HG03457 (cell line): ENCODE data around the gene PKN1.

ENCODE experiments used
- ATAC-seq: cut with Tn5 transposase; IDR thresholded peaks from one replicate; pipeline ENCODE4 v1.9.1; 2021; ENCODE audit warnings: moderate number of reproducible peaks; ENCODE audit not compliant: unreplicated experiment

Gene PKN1

GRCh38 chr19:14406645-14407401 is 26.3 kb upstream of the PKN1 start:
- ATAC-seq = no peak

- no peak for ATAC-seq
Observed at GRCh38 chr19:14407605-14408484, 25.3 kb upstream of the PKN1 start.

GRCh38 chr19:14408491-14409145 is 24.5 kb upstream of the PKN1 start:
- no peak for ATAC-seq

DNA sequence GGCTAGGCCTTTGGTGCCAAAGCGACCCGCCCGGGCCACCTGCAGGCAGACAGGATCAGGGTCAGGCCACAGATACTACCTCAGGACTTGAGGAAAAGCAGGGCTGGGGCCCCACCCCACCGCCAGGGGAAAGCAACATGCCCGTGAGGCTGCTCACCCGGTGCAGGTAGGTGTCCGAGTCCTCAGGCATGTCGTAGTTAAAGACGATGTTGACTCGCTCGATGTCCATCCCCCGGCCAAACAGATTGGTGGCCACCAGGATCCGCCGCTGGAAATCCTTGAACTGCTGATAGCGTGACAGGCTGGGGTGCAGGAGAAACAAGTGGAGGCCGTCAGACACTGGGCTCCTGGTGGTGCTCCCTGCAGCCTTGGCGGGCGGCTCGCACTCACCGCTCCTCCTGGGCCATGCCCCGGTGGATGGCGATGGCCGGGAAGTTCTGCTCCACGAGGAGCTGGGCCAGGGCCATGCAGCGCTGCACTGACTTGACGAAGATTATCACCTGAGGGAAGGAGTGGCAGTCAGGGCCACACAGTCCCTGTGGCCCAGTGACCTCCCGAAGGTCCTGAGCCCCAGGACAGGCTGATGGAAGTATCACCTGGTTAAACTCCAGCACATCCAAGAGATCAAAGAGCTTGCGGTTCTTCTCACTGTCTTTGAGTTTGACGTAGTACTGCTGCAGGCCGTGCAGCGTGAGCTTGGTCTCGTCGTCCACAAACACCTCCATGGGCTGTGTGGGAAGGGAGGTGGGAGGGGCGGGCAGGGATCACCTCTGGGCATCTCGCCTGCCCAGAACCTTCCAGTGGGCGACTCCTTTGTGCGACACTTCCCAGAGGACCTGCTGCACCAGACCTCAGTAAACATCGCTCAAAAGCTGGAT is 23.7 kb upstream of the PKN1 start:
- ATAC-seq = no peak

DNA sequence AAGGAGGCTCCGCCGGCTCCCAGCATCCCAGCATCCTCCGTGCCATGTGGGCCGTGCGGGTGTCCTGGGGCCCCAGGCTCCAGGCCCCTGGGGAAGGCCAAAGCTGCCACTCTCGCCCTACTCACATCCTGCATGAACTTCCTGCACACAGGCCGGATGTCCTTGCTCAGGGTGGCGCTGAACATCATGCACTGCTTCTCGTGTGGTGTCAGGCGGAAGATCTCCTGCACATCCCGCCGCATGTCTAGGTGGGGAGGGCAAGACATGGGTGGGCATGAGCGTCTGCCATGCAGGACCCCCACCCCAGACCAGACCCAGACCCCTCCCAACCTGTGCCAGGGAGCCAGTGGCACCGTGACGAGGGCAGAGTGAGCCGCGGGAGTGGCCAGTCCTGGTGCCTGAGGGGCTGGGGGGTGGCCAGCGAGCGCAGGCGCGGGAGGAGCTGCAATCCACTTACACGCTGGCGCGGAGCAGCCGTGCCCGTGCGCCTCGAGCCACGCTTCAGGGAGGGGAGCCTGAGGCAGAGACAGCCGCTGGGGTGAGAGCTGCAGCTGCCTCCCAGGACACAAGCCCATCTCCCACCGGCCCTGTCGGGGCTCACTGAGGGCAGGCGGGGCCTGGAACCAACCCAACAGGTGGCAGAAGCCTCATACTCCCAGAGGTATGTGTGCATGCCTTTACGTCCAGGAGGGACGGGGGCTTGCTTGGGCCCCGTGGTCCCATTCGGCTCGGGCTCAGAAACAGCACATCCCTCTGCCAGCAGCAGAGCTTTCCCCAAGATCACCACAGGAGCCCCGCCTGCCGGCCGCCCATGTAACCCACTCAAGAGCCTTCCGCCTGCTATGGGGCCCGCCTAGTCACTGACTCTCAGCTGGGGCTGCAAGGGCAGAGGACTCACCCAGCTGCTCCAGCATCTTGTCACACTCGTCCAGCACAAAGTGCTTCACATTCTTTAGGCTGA is 22.7 kb upstream of the PKN1 start:
- no peak for ATAC-seq

- ATAC-seq = no peak
Observed at GRCh38 chr19:14411161-14411937, 21.8 kb upstream of the PKN1 start.

DNA sequence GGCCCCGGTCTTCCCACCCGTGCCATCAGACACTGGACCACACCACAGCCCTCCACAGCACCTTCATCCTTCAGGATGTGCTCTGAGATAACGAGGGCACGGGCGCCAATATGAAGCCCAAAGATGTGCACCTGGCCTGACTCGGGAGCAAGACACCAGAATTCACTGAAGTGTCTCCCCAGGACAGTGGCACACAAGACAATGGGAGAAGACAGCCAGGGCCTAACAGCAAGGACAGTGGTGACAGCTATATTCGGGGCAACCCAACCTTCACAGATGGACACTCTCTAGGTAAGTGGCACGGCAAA is 21.2 kb upstream of the PKN1 start:
- ATAC-seq = no peak

- ATAC-seq = no peak
Observed at GRCh38 chr19:14412324-14412995, 20.6 kb upstream of the PKN1 start.

GRCh38 chr19:14412996-14413692 is 20.0 kb upstream of the PKN1 start:
- ATAC-seq = no peak

- no peak for ATAC-seq
Observed at GRCh38 chr19:14413693-14414181, 19.4 kb upstream of the PKN1 start.

GRCh38 chr19:14414926-14415690 is 18.0 kb upstream of the PKN1 start:
- ATAC-seq = no peak

- no peak for ATAC-seq
Observed at GRCh38 chr19:14416817-14417231, 16.3 kb upstream of the PKN1 start.

DNA sequence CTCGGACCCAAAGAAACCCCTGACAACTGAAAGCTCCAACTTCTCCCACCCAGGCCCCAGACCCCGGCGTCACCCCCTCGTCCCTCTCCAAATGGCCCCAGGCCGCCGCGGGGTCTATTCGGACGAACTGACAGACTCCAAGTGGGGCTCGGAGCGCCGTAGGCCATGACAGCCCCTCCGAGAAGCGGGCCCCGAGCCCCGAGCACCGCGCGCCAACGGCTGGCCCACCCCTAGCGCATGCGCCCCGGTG is 14.3 kb upstream of the PKN1 start:
- peak; percentile 36 for ATAC-seq

GRCh38 chr19:14419106-14419813 is 13.8 kb upstream of the PKN1 start, which contains the start of gene DDX39A:
Gene DDX39A (minus strand): TSS chr19:14419341. CDS start chr19:14413220, 6,121 bp downstream.
- peak; percentile 66 for ATAC-seq

DNA sequence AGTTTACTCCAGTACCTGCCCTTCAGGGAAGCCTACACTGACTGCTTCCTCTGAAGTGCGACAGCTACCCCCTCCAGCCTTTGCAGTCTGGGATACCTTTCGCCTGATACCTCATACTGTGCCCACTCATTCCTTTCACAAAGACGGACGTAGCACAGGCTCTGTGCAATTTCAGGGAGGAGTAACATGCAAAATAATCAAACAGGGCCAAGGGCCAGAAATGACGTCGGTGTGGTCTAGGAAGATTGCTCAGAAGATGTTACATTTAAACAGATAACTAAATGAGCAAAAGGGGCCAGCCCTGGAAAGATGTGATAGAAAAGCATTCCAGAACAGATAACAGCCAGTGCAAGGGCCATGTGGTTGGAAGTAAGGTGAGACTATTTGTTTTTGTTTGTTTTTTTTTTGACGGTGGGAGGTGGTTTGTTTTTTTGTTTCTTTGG is 7.4 kb upstream of the PKN1 start:
- ATAC-seq = no peak

- ATAC-seq = no peak
Observed at GRCh38 chr19:14427461-14427860, 5.6 kb upstream of the PKN1 start.
